ENCODE results near the gene ASIC4. TPM values are rescaled to one million over a fixed set of nuclear protein-coding genes. Genes with fewer than 3 reads are reported as not detected.

Gene ASIC4
- total RNA-seq, 1 experiment from 2014 or later = 0.11 TPM

DNA sequence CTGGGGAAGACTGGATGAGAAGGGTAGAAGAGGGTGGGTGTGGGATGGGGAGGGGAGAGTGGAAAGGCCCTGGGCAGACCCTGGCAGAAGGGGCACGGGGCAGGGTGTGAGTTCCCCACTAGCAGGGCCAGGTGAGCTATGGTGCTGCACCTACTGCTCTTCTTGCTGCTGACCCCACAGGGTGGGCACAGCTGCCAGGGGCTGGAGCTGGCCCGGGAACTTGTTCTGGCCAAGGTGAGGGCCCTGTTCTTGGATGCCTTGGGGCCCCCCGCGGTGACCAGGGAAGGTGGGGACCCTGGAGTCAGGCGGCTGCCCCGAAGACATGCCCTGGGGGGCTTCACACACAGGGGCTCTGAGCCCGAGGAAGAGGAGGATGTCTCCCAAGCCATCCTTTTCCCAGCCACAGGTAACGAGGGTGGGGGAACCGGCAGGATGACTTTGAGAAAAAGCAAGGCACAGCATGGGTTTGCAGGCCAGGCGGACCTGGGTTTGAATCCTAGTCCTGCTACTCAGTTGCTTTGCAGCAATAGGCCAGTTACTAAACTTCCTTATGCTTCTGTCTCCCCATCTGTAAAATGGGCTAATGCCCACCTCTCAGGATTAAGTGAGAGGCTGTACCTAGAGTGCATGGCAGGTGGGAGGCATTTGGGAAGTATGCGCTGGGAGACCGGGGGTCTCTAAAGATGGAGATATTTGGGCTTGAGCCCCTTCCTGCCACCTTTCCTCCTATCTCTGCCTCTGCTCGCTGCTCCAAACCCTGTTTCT, 58.1 kb downstream of the ASIC4 start, which contains the start of gene INHA:
Gene INHA (plus strand): TSS at position 74 of the 765 bp plus-strand sequence. CDS start 65 bp downstream, at position 139.
- H3K4me2 ChIP-seq (ENCODE audit: low read length) = peak within 1 kb of the TSS; percentile 86
- H3K9ac ChIP-seq (ENCODE audit: low read length) = peak within 1 kb of the TSS; percentile 74
- CTCF ChIA-PET = no interaction called here
- no peaks in the 10 kb centered on the region; the same call in 1 of the 2 replicates for H3K36me3 ChIP-seq (ENCODE audit: low read depth, low read length)
- no peaks in the 10 kb centered on the region for H3F3A ChIP-seq (ENCODE audit: low read length, unreplicated experiment)
- peaks cover 20% of the 10 kb centered on the region for H3K79me2 ChIP-seq (ENCODE audit: low read length)
- H3K9me2 ChIP-seq (replicated peaks; ENCODE audit: low read length) = no peaks in the 10 kb centered on the region
- POLR2A ChIA-PET (ENCODE audit: unreplicated experiment) = no interaction called here
- peak within 1 kb of the TSS; percentile 64 for H2AFZ ChIP-seq (ENCODE audit: low read length)
- H3K4me3 ChIP-seq (ENCODE audit: low read length) = peak within 1 kb of the TSS; percentile 72
- H3K27ac ChIP-seq (ENCODE audit: low read length) = peak within 1 kb of the TSS; percentile 68
- H4K20me1 ChIP-seq (ENCODE audit: low read length) = no peaks in the 10 kb centered on the region
- peaks cover 36% of the 10 kb centered on the region for H3K4me1 ChIP-seq (ENCODE audit: insufficient read depth, low read length)
- no peak for TF ChIP-seq EZH2phosphoT487 (IDR thresholded peaks at IDR 0.05; ENCODE audit: borderline replicate concordance, low read length)
- DNase-seq (no peak), ATAC-seq (no peak)
- BruUV-seq (replicated peaks) = no TSS peak
- intact Hi-C loops (cut with micrococcal nuclease) = no loop called here
- no peaks in the 10 kb centered on the region for H3K9me3 ChIP-seq (ENCODE audit: low read length)
- H3K27me3 ChIP-seq (ENCODE audit: low read length) = no peaks in the 10 kb centered on the region

DNA sequence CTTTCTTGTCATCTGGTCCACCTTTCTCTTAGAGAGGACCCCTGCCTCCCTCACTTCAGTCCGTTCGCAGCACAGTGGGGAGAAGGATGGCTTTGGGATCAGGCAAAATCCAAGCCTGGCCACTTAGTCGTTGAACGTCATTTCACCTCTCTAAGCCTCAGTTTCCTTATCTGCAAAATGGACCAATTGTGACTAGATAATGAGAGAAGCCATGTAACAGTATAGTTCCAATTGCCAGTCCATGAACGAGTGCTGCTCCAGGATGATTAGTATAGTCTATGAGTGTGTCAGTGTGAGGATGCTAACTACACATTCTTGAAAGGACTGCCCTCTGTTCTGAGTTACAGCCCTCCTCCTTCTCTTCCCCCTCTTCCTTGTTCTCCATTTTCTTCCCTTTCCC, 58.9 kb downstream of the ASIC4 start:
- no TSS peak for BruUV-seq (replicated peaks)
- no peaks in the 10 kb centered on the region for H3K9me3 ChIP-seq (ENCODE audit: low read length)
- ChIA-PET POLR2A (ENCODE audit: unreplicated experiment) (no interaction called here), CTCF (no interaction called here)
- H3K4me1 ChIP-seq (ENCODE audit: insufficient read depth, low read length) = peaks cover 40% of the 10 kb centered on the region
- H3K9me2 ChIP-seq (replicated peaks; ENCODE audit: low read length) = no peaks in the 10 kb centered on the region
- ATAC-seq (no peak), DNase-seq (no peak)
- intact Hi-C loops (cut with micrococcal nuclease) = no loop called here
- H3K4me2 ChIP-seq (ENCODE audit: low read length) = no peak overlapping the region
- H4K20me1 ChIP-seq (ENCODE audit: low read length) = no peaks in the 10 kb centered on the region
- no peaks in the 10 kb centered on the region; the same call in 1 of the 2 replicates for H3K36me3 ChIP-seq (ENCODE audit: low read depth, low read length)
- H3K9ac ChIP-seq (ENCODE audit: low read length) = no peak overlapping the region
- H2AFZ ChIP-seq (ENCODE audit: low read length) = no peak overlapping the region
- H3K79me2 ChIP-seq (ENCODE audit: low read length) = peaks cover 20% of the 10 kb centered on the region
- no peak overlapping the region for H3K27ac ChIP-seq (ENCODE audit: low read length)
- TF ChIP-seq, protein P1, sequence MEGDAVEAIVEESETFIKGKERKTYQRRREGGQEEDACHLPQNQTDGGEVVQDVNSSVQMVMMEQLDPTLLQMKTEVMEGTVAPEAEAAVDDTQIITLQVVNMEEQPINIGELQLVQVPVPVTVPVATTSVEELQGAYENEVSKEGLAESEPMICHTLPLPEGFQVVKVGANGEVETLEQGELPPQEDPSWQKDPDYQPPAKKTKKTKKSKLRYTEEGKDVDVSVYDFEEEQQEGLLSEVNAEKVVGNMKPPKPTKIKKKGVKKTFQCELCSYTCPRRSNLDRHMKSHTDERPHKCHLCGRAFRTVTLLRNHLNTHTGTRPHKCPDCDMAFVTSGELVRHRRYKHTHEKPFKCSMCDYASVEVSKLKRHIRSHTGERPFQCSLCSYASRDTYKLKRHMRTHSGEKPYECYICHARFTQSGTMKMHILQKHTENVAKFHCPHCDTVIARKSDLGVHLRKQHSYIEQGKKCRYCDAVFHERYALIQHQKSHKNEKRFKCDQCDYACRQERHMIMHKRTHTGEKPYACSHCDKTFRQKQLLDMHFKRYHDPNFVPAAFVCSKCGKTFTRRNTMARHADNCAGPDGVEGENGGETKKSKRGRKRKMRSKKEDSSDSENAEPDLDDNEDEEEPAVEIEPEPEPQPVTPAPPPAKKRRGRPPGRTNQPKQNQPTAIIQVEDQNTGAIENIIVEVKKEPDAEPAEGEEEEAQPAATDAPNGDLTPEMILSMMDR (conservative IDR thresholded peaks at IDR 0.05; ENCODE audit: low read depth, low read length) = no peak
- TF ChIP-seq EZH2 (IDR thresholded peaks at IDR 0.05; ENCODE audit: low read length, unreplicated experiment) (no peak), EZH2phosphoT487 (IDR thresholded peaks at IDR 0.05; ENCODE audit: borderline replicate concordance, low read length) (no peak)
- no peaks in the 10 kb centered on the region for H3F3A ChIP-seq (ENCODE audit: low read length, unreplicated experiment)
- H3K27me3 ChIP-seq (ENCODE audit: low read length) = no peaks in the 10 kb centered on the region
- H3K4me3 ChIP-seq (ENCODE audit: low read length) = no peak overlapping the region

DNA sequence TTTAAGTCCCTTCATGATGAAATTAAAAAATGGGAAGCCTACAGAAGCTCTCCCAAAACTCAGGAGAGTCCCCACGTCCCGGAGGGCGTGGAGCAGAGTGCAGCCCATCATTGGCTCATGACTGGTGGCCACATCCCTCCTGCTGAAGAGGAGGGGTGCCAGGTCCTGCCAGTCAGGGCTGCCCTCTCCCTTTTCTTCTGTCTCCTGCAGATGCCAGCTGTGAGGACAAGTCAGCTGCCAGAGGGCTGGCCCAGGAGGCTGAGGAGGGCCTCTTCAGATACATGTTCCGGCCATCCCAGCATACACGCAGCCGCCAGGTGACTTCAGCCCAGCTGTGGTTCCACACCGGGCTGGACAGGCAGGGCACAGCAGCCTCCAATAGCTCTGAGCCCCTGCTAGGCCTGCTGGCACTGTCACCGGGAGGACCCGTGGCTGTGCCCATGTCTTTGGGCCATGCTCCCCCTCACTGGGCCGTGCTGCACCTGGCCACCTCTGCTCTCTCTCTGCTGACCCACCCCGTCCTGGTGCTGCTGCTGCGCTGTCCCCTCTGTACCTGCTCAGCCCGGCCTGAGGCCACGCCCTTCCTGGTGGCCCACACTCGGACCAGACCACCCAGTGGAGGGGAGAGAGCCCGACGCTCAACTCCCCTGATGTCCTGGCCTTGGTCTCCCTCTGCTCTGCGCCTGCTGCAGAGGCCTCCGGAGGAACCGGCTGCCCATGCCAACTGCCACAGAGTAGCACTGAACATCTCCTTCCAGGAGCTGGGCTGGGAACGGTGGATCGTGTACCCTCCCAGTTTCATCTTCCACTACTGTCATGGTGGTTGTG, 60.4 kb downstream of the ASIC4 start:
- ATAC-seq = no peak
- BruUV-seq (replicated peaks) = no TSS peak
- Histone ChIP-seq H4K20me1 (ENCODE audit: low read length) (no peaks in the 10 kb centered on the region), H3F3A (ENCODE audit: low read length, unreplicated experiment) (no peaks in the 10 kb centered on the region), H3K4me3 (ENCODE audit: low read length) (no peak overlapping the region), H3K9me3 (ENCODE audit: low read length) (no peaks in the 10 kb centered on the region), H3K79me2 (ENCODE audit: low read length) (peaks cover 14% of the 10 kb centered on the region), H3K36me3 (ENCODE audit: low read depth, low read length) (no peaks in the 10 kb centered on the region; the same call in 1 of the 2 replicates), H3K4me1 (ENCODE audit: insufficient read depth, low read length) (peaks cover 34% of the 10 kb centered on the region), H3K9ac (ENCODE audit: low read length) (no peak overlapping the region), H3K27ac (ENCODE audit: low read length) (no peak overlapping the region), H2AFZ (ENCODE audit: low read length) (no peak overlapping the region), H3K9me2 (replicated peaks; ENCODE audit: low read length) (no peaks in the 10 kb centered on the region), H3K4me2 (ENCODE audit: low read length) (no peak overlapping the region), H3K27me3 (ENCODE audit: low read length) (no peaks in the 10 kb centered on the region)
- TF ChIP-seq EZH2 (IDR thresholded peaks at IDR 0.05; ENCODE audit: low read length, unreplicated experiment) (no peak), EZH2phosphoT487 (IDR thresholded peaks at IDR 0.05; ENCODE audit: borderline replicate concordance, low read length) (no peak)
- TF ChIP-seq, protein P1 (conservative IDR thresholded peaks at IDR 0.05; ENCODE audit: low read depth, low read length) = no peak
- intact Hi-C loops (cut with micrococcal nuclease) = no loop called here
- POLR2A ChIA-PET (ENCODE audit: unreplicated experiment) = no interaction called here
- CTCF ChIA-PET = no interaction called here
- no peak for DNase-seq

Data from PC-3 (cell line).